HG02678 (cell line): ENCODE measurements around the gene SPRYD7.
"Not testable (repeated sequence)": the region's sequence is repeated elsewhere in the genome, so short reads cannot be mapped to it uniquely, and the experiment has no call there.

Source experiments
- ATAC-seq: cut with Tn5 transposase; IDR thresholded peaks from one replicate; pipeline ENCODE4 v1.9.1; 2021; ENCODE audit warnings: mild to moderate bottlenecking, moderate library complexity; ENCODE audit not compliant: unreplicated experiment

Gene SPRYD7

GRCh38 chr13:49933511-49933910 lies 2.6 kb downstream of the SPRYD7 start:
- ATAC-seq, result no peak

- ATAC-seq, result no peak
These were observed 3.3 kb downstream of the SPRYD7 start for GRCh38 chr13:49932868-49933267.

- no peak for ATAC-seq
These were observed 4.1 kb downstream of the SPRYD7 start for GRCh38 chr13:49932066-49932465.

- ATAC-seq, result no peak
These were observed 8.4 kb downstream of the SPRYD7 start for GRCh38 chr13:49927755-49928154.

GRCh38 chr13:49925881-49926418 lies 10.2 kb downstream of the SPRYD7 start:
- no peak for ATAC-seq

- ATAC-seq, result no peak
These were observed 13.8 kb downstream of the SPRYD7 start for GRCh38 chr13:49922301-49922700.

GRCh38 chr13:49920969-49921368 lies 15.2 kb downstream of the SPRYD7 start:
- not testable (repeated sequence) for ATAC-seq

GRCh38 chr13:49918106-49918505 lies 18.0 kb downstream of the SPRYD7 start:
- ATAC-seq, result not testable (repeated sequence)

GRCh38 chr13:49914947-49915346 lies 21.2 kb downstream of the SPRYD7 start:
- ATAC-seq, result no peak

GRCh38 chr13:49908637-49909036 lies 27.5 kb downstream of the SPRYD7 start:
- ATAC-seq, result no peak

GRCh38 chr13:49904729-49905456 lies 31.2 kb downstream of the SPRYD7 start:
- no peak for ATAC-seq

GRCh38 chr13:49898792-49899191 lies 37.3 kb downstream of the SPRYD7 start:
- ATAC-seq, result no peak

- ATAC-seq, result no peak
These were observed 38.4 kb downstream of the SPRYD7 start for GRCh38 chr13:49897713-49898112.

GRCh38 chr13:49895826-49896225 lies 40.3 kb downstream of the SPRYD7 start:
- ATAC-seq, result no peak

- no peak for ATAC-seq
These were observed 42.5 kb downstream of the SPRYD7 start for GRCh38 chr13:49893591-49893990.

GRCh38 chr13:49890376-49890775 lies 45.8 kb downstream of the SPRYD7 start:
- ATAC-seq, result no peak

- ATAC-seq, result no peak
These were observed 57.5 kb downstream of the SPRYD7 start for GRCh38 chr13:49878682-49879081.

- ATAC-seq, result no peak
These were observed 58.4 kb downstream of the SPRYD7 start for GRCh38 chr13:49877629-49878218.

GRCh38 chr13:49874430-49874829 lies 61.7 kb downstream of the SPRYD7 start:
- no peak for ATAC-seq

GRCh38 chr13:49869519-49869918 lies 66.6 kb downstream of the SPRYD7 start:
- ATAC-seq, result no peak

GRCh38 chr13:49867834-49868233 lies 68.3 kb downstream of the SPRYD7 start:
- ATAC-seq, result no peak

GRCh38 chr13:49865218-49865617 lies 70.9 kb downstream of the SPRYD7 start:
- ATAC-seq, result no peak
